Natural killer cell treated with Interleukin-12 subunit alpha and Interleukin-12 subunit beta and Interleukin-15 and Interleukin-18, amount 100 ng/mL, for 72 hours (primary cell): ENCODE data around the gene BCAP29. TPM values are rescaled to one million over a fixed set of nuclear protein-coding genes. Genes with fewer than 3 reads are reported as not detected.

Experiments
- ATAC-seq, 2 donors: fragments of 150-1000 bp; cut with Tn5 transposase in 1 of 2; sonication (Bioruptor Pico), chemical (Tn5 transposase) in 1 of 2; 2 replicates each; pipeline ENCODE4 v1.10.0; 2021
- DNase-seq: peaks from one replicate; pipeline ENCODE4 v3.0.0; 2022; ENCODE audit warnings: low spot score
- H3K27ac Mint-ChIP-seq, 2 donors: 1 replicate in 1 of 2; 2 replicates in 1 of 2; pipeline ENCODE4 v1.8.0; 2022; ENCODE audit warnings: mixed read lengths in 2 of 2, mild to moderate bottlenecking in 1 of 2, moderate library complexity in 1 of 2
- H3K27me3 Mint-ChIP-seq, 2 donors: 1 replicate in 1 of 2; 2 replicates in 1 of 2; pipeline ENCODE4 v1.8.0; 2022; ENCODE audit warnings: mixed read lengths in 2 of 2
- H3K36me3 Mint-ChIP-seq: one replicate; pipeline ENCODE4 v1.8.0; 2022; ENCODE audit warnings: mixed read lengths
- H3K4me1 Mint-ChIP-seq, 2 donors: 1 replicate in 1 of 2; 2 replicates in 1 of 2; pipeline ENCODE4 v1.8.0; 2022; ENCODE audit warnings: low read depth in 2 of 2, mixed read lengths in 2 of 2, mild to moderate bottlenecking in 1 of 2
- H3K4me3 Mint-ChIP-seq: one replicate; pipeline ENCODE4 v1.8.0; 2022; ENCODE audit warnings: mixed read lengths
- H3K9me3 Mint-ChIP-seq: 2 replicates; pipeline ENCODE4 v1.8.0; 2022; ENCODE audit warnings: mixed read lengths
- total RNA-seq, 2 donors: library from RNA; stranded (reverse); gene quantifications; one replicate each; pipeline ENCODE4 v1.2.3, GENCODE V29; 2022

BCAP29 gene
- total RNA-seq, 2 donors from 2014 or later, result 37.7 to 43.0 TPM

GRCh38 chr7:107594961-107595737 is 15.1 kb downstream of the BCAP29 start:
- no peaks in the 10 kb centered on the region for H3K9me3 Mint-ChIP-seq
- no peaks in the 10 kb centered on the region for H3K4me1 Mint-ChIP-seq
- no peak overlapping the region for H3K4me3 Mint-ChIP-seq
- no peak overlapping the region for H3K27ac Mint-ChIP-seq
- ATAC-seq, result no peak
- H3K27me3 Mint-ChIP-seq, result no peaks in the 10 kb centered on the region
- peaks cover 7% of the 10 kb centered on the region for H3K36me3 Mint-ChIP-seq
- DNase-seq, result no peak

GRCh38 chr7:107596881-107597581 is 17.0 kb downstream of the BCAP29 start:
- no peaks in the 10 kb centered on the region for H3K4me1 Mint-ChIP-seq
- H3K4me3 Mint-ChIP-seq, result no peak overlapping the region
- DNase-seq (no peak), ATAC-seq (no peak)
- H3K9me3 Mint-ChIP-seq, result no peaks in the 10 kb centered on the region
- H3K27me3 Mint-ChIP-seq, result no peaks in the 10 kb centered on the region
- H3K36me3 Mint-ChIP-seq, result peaks cover 7% of the 10 kb centered on the region
- H3K27ac Mint-ChIP-seq, result no peak overlapping the region

- H3K27ac Mint-ChIP-seq, result no peak overlapping the region
- no peak overlapping the region for H3K4me3 Mint-ChIP-seq
- no peaks in the 10 kb centered on the region for H3K27me3 Mint-ChIP-seq
- H3K4me1 Mint-ChIP-seq, result no peaks in the 10 kb centered on the region
- H3K9me3 Mint-ChIP-seq, result no peaks in the 10 kb centered on the region
- peaks cover 7% of the 10 kb centered on the region for H3K36me3 Mint-ChIP-seq
- ATAC-seq, result no peak
- DNase-seq, result no peak
Observed at GRCh38 chr7:107597582-107597916, 17.5 kb downstream of the BCAP29 start.

GRCh38 chr7:107597953-107598352 is 17.9 kb downstream of the BCAP29 start:
- ATAC-seq, result no peak
- Mint-ChIP-seq H3K9me3 (no peaks in the 10 kb centered on the region), H3K36me3 (peaks cover 7% of the 10 kb centered on the region), H3K27ac (no peak overlapping the region), H3K4me3 (no peak overlapping the region), H3K27me3 (no peaks in the 10 kb centered on the region), H3K4me1 (no peaks in the 10 kb centered on the region)
- DNase-seq, result no peak

GRCh38 chr7:107599262-107599661 is 19.2 kb downstream of the BCAP29 start:
- Mint-ChIP-seq H3K9me3 (no peaks in the 10 kb centered on the region), H3K36me3 (peaks cover 7% of the 10 kb centered on the region), H3K27ac (no peak overlapping the region), H3K27me3 (no peaks in the 10 kb centered on the region), H3K4me3 (no peak overlapping the region), H3K4me1 (no peaks in the 10 kb centered on the region)
- no peak for ATAC-seq
- no peak for DNase-seq

- H3K27ac Mint-ChIP-seq, result no peak overlapping the region
- ATAC-seq (no peak), DNase-seq (no peak)
- H3K36me3 Mint-ChIP-seq, result no peaks in the 10 kb centered on the region
- H3K27me3 Mint-ChIP-seq, result no peaks in the 10 kb centered on the region
- H3K4me1 Mint-ChIP-seq, result no peaks in the 10 kb centered on the region
- no peak overlapping the region for H3K4me3 Mint-ChIP-seq
- no peaks in the 10 kb centered on the region for H3K9me3 Mint-ChIP-seq
Observed at GRCh38 chr7:107600816-107601215, 20.8 kb downstream of the BCAP29 start.

DNA sequence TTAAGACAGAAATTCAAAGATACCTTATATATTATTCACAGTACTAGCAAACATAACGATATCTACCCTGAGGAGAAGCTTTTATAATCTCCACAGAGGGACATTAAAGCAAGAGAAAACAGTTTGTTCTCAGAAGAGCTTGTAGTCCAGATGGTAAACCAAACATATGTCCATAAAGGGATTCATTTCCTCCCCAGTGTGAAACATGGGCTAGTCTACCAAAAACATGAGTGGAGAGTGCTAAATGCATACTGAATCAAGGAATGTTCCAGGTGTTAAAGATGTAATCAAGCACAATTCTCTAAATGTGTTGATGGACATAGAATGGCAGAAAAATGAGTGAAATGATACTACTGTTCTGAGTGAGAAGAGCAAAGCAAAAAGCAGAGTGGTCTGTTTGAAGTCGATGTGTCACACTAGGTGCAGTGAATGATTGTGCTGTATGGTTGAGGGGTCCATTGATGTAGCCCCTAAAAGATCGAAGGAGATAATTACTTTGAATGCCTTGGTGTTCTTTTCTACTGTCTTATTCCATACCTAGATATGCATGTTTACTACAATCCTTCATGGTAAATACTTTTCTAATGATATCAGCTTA is 25.3 kb downstream of the BCAP29 start:
- no peak overlapping the region for H3K4me3 Mint-ChIP-seq
- H3K9me3 Mint-ChIP-seq, result no peaks in the 10 kb centered on the region
- no peaks in the 10 kb centered on the region for H3K4me1 Mint-ChIP-seq
- no peak overlapping the region for H3K27ac Mint-ChIP-seq
- H3K27me3 Mint-ChIP-seq, result no peaks in the 10 kb centered on the region
- DNase-seq, result no peak
- no peak for ATAC-seq
- peaks cover 7% of the 10 kb centered on the region for H3K36me3 Mint-ChIP-seq

DNA sequence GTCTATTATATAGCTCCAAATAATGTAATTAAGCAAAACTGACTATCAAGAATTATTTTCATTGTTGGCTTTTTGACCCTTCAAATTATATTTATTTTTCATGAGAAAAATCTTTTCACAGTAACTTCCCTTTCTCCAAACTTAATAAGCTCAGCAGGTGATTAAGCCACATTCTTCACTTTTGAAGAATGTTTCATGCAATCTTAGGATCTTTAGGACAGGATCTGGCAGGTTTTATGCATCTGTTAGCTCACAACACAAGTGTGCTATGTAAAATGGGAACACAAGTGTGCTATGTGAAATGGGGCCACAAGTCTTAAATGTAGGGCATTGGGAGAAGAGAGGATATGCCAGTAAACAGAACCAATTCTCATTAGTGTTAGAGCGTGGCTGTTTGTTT is 26.3 kb downstream of the BCAP29 start:
- DNase-seq (no peak), ATAC-seq (no peak)
- H3K27ac Mint-ChIP-seq, result no peak overlapping the region
- peaks cover 7% of the 10 kb centered on the region for H3K36me3 Mint-ChIP-seq
- no peak overlapping the region for H3K4me3 Mint-ChIP-seq
- H3K27me3 Mint-ChIP-seq, result no peaks in the 10 kb centered on the region
- H3K4me1 Mint-ChIP-seq, result no peaks in the 10 kb centered on the region
- H3K9me3 Mint-ChIP-seq, result no peaks in the 10 kb centered on the region

- peaks cover 13% of the 10 kb centered on the region for H3K36me3 Mint-ChIP-seq
- no peaks in the 10 kb centered on the region for H3K27me3 Mint-ChIP-seq
- no peaks in the 10 kb centered on the region for H3K4me1 Mint-ChIP-seq
- H3K4me3 Mint-ChIP-seq, result no peak overlapping the region
- ATAC-seq (no peak), DNase-seq (no peak)
- H3K9me3 Mint-ChIP-seq, result no peaks in the 10 kb centered on the region
- no peak overlapping the region for H3K27ac Mint-ChIP-seq
Observed at GRCh38 chr7:107609811-107610261, 29.8 kb downstream of the BCAP29 start.

DNA sequence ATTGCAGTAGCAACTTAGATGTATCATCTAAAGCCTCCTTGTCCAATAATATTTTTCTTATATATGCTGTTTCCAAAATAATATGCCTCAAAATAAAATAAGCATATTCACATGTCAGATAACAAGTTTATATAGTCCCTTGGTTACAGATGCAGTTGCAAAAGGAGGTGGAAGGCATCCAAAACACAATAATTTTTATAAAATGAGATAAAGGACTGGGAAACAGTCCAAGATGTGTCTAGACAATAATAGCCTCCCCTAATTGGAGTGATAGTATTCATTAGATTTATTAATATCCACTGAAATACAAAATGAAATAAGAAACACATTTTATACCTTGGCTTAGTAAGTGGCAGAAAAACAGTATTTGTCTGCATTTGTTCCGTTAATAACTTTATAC is 30.3 kb downstream of the BCAP29 start:
- no peaks in the 10 kb centered on the region for H3K9me3 Mint-ChIP-seq
- DNase-seq (no peak), ATAC-seq (no peak)
- peaks cover 13% of the 10 kb centered on the region for H3K36me3 Mint-ChIP-seq
- no peak overlapping the region for H3K27ac Mint-ChIP-seq
- H3K4me3 Mint-ChIP-seq, result no peak overlapping the region
- no peaks in the 10 kb centered on the region for H3K4me1 Mint-ChIP-seq
- no peaks in the 10 kb centered on the region for H3K27me3 Mint-ChIP-seq

GRCh38 chr7:107613439-107613838 is 33.4 kb downstream of the BCAP29 start:
- H3K4me3 Mint-ChIP-seq, result no peak overlapping the region
- DNase-seq, result no peak
- ATAC-seq, result no peak
- H3K9me3 Mint-ChIP-seq, result no peaks in the 10 kb centered on the region
- no peak overlapping the region for H3K27ac Mint-ChIP-seq
- peaks cover 17% of the 10 kb centered on the region for H3K36me3 Mint-ChIP-seq
- no peaks in the 10 kb centered on the region for H3K4me1 Mint-ChIP-seq
- H3K27me3 Mint-ChIP-seq, result no peaks in the 10 kb centered on the region

- DNase-seq (no peak), ATAC-seq (no peak)
- Mint-ChIP-seq H3K27me3 (no peaks in the 10 kb centered on the region), H3K4me1 (no peaks in the 10 kb centered on the region), H3K9me3 (no peaks in the 10 kb centered on the region), H3K27ac (no peak overlapping the region), H3K36me3 (peaks cover 13% of the 10 kb centered on the region), H3K4me3 (no peak overlapping the region)
Observed at GRCh38 chr7:107613948-107614347, 33.9 kb downstream of the BCAP29 start.

- DNase-seq, result no peak
- ATAC-seq, result no peak
- Mint-ChIP-seq H3K4me1 (no peaks in the 10 kb centered on the region), H3K9me3 (no peaks in the 10 kb centered on the region), H3K27ac (no peak overlapping the region), H3K36me3 (peaks cover 10% of the 10 kb centered on the region), H3K4me3 (no peak overlapping the region), H3K27me3 (no peaks in the 10 kb centered on the region)
Observed at GRCh38 chr7:107614425-107614824, 34.4 kb downstream of the BCAP29 start.

DNA sequence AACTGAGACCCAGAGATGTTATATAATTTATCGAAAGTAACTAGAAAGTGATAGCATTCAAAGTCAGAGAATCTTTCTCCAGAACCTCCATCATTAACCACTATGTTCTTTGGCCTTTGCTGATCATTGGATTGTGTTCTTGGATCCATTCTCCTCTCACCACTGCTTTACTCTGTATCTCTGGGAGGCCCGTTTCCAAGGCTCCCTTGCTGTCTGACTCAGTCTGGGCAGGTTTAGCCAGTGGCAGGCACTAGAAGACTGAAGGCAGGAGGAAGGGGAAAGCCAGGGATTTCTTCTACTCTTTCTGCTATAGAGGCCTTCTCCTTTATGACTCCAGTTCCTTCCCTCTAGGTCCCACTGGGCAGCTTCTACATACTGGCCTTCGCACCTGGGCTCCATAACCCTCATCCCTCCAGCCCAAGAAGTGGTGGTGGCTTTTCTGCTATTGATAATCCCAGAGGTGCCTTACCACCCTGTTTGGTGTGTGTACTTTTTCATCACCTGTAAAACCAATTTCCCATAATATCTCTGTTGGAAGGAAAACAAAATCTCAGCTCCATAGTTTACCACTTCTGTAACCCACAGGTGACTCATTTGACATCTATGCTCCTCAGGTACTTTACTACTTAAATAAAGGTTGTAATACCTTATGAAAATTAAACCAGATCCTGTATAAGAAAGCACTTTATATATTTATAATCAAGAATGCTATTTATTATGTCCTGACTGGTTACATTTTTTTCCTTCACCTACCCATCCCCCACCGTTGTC is 36.0 kb downstream of the BCAP29 start:
- no peak for DNase-seq
- H3K36me3 Mint-ChIP-seq, result peaks cover 10% of the 10 kb centered on the region
- H3K9me3 Mint-ChIP-seq, result no peaks in the 10 kb centered on the region
- no peak overlapping the region for H3K27ac Mint-ChIP-seq
- H3K4me1 Mint-ChIP-seq, result no peaks in the 10 kb centered on the region
- no peak for ATAC-seq
- no peak overlapping the region for H3K4me3 Mint-ChIP-seq
- H3K27me3 Mint-ChIP-seq, result no peaks in the 10 kb centered on the region
